ENCODE results near the gene ANAPC4.

DNA sequence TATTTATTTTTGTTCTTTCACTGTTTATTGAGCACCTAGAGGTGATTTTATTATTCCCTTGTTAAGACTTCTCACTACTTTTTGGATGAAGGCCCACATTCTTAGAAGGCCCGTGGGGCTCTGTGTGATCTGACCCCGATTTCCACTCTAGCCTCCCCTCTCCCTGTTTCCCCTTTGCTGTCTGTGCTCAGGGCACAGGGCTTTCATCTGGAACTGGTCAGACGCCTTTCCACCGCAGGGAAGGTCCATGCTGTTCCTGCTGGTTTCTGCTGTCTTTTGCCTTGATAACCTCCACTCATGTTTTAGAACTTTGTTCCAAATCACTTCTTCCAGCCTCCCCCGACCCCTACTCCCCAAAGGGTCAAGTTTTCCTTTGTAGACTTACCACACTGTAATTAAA lies 31.3 kb upstream of the ANAPC4 start:
- TF ChIP-seq POLR2A (IDR thresholded peaks at IDR 0.05) (no peak), POLR2AphosphoS5 (IDR thresholded peaks at IDR 0.05) (no peak), EP300 (IDR thresholded peaks at IDR 0.05) (no peak)
- TF ChIP-seq, protein P1, sequence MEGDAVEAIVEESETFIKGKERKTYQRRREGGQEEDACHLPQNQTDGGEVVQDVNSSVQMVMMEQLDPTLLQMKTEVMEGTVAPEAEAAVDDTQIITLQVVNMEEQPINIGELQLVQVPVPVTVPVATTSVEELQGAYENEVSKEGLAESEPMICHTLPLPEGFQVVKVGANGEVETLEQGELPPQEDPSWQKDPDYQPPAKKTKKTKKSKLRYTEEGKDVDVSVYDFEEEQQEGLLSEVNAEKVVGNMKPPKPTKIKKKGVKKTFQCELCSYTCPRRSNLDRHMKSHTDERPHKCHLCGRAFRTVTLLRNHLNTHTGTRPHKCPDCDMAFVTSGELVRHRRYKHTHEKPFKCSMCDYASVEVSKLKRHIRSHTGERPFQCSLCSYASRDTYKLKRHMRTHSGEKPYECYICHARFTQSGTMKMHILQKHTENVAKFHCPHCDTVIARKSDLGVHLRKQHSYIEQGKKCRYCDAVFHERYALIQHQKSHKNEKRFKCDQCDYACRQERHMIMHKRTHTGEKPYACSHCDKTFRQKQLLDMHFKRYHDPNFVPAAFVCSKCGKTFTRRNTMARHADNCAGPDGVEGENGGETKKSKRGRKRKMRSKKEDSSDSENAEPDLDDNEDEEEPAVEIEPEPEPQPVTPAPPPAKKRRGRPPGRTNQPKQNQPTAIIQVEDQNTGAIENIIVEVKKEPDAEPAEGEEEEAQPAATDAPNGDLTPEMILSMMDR (IDR thresholded peaks at IDR 0.05): no peak
